Activated CD8-positive, alpha-beta memory T cell treated with anti-CD3 and anti-CD28 coated beads, Interleukin-2, amount 50 U/mL, for 24 hours (primary cell): ENCODE results near the gene SLC12A7.
"Not testable (repeated sequence)": the region's sequence is repeated elsewhere in the genome, so short reads cannot be mapped to it uniquely, and the experiment has no call there.

Experiments
- DNase-seq: peaks from one replicate; pipeline ENCODE4 v3.0.0-alpha.2; 2020; ENCODE audit errors: extremely low read depth

SLC12A7 gene

DNA sequence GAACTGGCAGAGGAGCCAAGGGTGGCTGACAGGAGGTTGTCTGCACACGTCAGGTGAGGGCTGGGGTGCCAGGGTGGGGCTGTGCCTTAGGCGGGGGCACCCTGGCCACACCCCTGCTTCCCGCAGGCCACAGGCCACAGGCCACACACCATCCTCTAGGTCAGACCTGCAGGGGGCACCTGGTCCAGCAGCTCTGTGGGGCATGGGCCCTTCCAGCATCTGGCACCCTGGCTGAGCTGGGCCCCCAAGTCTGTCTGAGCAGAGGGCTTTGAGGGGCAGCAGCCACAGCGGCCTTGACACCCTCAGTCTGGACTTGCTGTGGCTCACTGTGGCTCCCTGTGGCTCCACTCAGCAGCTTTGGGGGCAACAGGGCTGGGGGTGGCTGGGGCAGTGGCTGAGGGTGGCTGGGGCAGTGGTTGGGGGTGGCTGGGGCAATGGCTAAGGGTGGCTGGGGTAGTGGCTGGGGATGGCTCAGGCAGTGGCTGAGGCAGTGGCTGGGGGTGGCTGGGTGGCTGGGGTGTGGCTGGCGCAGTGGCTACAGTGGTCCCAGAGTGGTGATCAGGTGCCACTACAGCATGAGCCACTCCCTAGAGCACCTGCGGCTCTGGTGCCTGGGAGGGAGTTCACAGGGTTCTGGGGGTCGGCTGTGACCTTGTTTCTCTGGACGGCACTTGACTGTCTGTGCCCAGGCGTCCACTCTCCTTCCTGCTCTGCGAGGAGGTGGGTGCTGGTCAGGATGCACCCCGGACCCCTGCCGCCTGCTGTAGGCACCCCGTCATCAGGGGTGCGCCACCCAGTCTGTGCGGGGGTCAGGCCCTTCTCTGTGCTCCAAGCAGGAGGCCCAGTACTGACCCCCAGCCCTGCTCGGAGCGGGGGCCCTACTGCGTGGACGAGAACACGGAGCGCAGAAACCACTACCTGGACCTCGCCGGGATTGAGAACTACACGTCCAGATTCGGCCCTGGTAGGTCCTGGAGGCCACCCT, 76.2 kb downstream of the SLC12A7 start:
- DNase-seq, result no peak

DNA sequence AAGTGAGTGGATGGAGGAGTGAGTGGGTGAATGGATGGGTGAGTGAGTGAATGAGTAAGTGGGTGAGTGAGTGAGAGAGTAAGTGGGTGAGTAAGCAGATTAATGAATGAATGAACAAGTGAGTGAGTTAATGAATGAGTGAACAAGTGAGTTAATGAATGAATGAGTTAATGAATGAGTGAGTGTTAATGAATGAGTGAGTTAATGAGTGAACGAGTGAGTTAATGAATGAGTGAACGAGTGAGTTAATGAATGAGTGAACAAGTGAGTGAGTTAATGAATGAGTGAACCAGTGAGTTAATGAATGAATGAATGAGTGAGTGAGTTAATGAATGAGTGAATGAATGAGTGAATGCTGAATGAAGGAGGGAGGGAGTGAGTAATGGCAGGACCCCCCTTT, 76.9 kb downstream of the SLC12A7 start:
- no peak for DNase-seq

DNA sequence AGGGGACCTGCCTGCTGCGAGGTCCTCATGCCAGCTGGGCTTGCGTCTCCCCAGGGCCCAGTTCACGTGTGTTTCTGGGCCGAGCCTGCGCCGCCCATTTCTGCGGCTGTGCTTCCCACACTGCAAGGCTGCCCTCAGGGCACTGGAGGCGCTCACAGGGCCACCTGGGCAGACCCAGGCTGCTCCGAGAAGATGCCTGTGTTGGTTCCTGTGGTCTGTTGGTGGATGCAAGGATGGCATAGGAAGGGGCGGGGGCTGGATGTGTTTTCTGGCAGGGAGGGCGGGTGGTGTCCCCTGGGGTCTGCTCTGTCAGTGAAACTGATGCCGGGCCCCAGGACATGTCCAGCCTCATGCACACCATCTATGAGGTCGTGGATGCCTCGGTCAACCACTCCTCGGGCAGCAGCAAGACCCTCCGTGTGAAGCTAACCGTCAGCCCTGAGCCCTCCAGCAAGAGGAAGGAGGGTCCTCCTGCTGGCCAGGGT, 77.4 kb downstream of the SLC12A7 start:
- DNase-seq, result no peak

GRCh38 chr5:1033606-1034420, 78.0 kb downstream of the SLC12A7 start:
- DNase-seq, result no peak

- DNase-seq, result no peak
Measured at GRCh38 chr5:1033178-1033577, 78.7 kb downstream of the SLC12A7 start.

DNA sequence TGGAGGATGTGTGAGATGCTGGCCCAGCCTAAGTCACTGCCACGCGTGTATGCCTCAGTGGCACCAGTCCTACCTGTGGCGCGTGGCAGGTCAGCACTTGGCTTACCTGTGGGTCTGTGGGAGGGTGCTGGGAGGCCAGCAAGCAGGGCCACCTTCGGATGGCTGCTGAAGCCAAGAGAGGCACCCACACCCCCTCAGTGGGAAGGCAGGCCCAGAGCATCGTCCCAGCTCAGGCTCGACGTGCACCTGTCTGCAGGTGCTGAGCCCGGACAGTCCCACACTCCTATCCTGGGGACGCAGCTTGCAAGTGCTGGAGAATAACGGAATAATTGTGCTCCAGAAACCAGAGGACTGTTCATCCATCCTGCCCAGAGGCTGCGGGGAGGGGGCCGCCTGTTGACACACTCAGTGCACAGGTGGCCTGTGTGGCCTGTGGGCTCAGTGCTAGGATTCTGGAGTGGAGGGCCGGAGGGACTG, 79.3 kb downstream of the SLC12A7 start:
- DNase-seq, result no peak

GRCh38 chr5:1032011-1032410, 79.9 kb downstream of the SLC12A7 start:
- no peak for DNase-seq

GRCh38 chr5:1031306-1031959, 80.4 kb downstream of the SLC12A7 start:
- no peak for DNase-seq

GRCh38 chr5:1030801-1031271, 81.0 kb downstream of the SLC12A7 start:
- no peak for DNase-seq

- no peak for DNase-seq
Measured at GRCh38 chr5:1029945-1030625, 81.8 kb downstream of the SLC12A7 start.

DNA sequence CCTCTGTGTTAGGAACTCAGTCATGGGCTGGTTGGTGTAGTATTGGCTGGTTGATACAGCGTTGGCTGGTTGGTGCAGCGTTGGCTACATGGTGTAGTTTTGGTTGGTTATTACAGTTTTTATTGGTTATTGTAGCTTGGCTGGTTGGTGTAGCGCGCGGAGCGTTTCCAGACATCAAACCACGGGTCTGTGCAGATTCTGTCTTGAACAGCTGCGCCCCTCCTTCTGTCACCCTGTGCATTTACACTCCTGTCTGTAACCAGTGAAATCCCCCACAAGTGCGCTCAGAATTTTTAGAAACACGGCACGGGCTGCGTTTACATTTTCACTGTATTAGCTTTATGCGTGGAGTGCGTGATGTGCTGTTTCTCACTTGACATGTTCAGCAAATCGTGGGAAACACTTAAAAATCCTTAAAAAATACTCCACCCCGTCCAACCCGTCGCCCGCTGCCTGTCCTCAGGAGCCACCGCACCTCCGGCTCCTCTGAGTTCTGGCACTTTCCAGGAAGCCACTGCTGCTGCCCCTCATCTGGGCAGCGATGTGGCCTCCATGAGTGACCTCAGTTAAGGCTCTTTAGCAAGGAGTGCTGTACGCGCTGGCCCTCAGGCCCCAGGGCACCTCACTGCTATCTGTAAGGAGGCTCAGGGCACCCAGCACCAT, 82.5 kb downstream of the SLC12A7 start:
- DNase-seq, result no peak

- DNase-seq, result no peak
Measured at GRCh38 chr5:1028481-1029281, 83.2 kb downstream of the SLC12A7 start.

- no peak for DNase-seq
Measured at GRCh38 chr5:1027631-1028441, 84.0 kb downstream of the SLC12A7 start.

GRCh38 chr5:1026700-1027621, 84.9 kb downstream of the SLC12A7 start:
- DNase-seq, result no peak

GRCh38 chr5:1021969-1022336, 89.9 kb downstream of the SLC12A7 start:
- not testable (repeated sequence) for DNase-seq

GRCh38 chr5:1021136-1021968, 90.5 kb downstream of the SLC12A7 start:
- DNase-seq, result no peak

- DNase-seq, result no peak
Measured at GRCh38 chr5:1020452-1020961, 91.4 kb downstream of the SLC12A7 start.
